Cerebellar nuclear complex (tissue), 1 donor: ENCODE measurements around the gene NR5A1.

Experiments
- DNase-seq, 2 experiments: peaks; one replicate each; lab custom pipeline; 2025; lab: John Stamatoyannopoulos, UW

Gene NR5A1

DNA sequence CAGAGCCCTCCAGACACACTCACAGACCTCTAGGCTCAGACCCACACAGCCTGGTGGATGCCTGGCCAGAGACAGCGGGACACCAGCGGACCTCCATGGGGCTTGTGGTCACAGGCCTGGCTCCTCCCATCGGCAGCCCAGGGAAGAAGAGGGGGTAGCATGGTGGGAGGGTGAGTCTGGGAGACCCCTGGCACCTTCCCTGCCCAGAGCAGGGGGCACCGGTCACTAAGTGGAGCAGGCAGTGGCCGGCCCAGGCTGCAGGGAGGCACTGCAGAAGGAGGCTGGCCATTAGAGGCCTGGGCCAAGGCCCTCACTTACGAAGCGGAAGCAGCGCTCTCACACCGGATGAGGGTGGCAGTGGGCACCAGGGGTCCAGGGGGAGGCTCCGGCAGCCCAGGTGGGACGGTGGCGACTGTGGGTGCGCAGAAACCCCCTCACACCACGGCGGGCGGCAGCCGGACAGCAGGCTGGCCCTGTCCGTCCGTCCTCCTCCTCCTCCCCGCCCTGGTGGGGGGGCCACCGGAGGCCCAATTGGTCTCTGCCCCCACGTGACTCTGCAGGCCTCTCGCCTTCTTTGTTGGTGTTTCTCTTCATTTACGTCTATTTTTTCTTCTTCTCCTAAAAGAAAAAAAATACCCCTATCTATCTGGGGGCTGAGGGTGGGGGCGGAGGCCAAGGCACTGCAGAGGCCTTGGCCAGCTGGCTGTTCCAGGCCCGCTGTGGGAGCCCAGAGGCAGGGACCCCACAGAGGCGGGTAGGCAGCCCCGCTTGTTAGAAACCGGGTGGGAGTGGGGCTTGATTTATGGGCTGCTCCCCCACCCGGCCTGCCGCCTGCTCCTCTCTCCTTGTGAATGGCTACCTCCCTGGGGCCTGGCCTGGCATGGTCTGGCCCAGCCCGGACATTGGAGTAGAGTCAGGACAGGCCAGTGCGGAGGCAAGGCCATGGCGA lies at the start of gene NR5A1:
Gene NR5A1, minus strand, starts transcription at position 469 of the 949 bp plus-strand sequence. CDS start 4,004 bp downstream, outside the sequence.
- no peak for DNase-seq

DNA sequence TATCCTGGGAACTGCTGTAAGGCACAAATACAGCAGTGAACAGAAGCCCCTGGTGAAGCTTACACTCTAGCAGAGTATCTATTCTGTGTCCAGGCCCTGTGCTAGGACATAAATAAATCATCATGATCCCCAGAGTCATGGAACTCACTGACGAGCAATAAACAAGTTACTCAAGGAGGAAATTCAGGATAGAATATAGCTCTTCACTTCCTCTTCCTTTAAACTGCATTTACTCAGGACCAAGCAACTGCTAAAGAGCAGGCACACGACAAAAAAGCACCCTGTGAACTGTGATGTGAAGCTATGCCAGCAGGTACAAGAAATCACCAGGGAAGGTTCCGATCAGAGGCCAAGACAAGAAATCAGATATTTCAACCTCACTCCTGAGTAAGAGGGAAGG lies 47.8 kb upstream of the NR5A1 start:
- no peak for DNase-seq

- no peak for DNase-seq
Observed at GRCh38 chr9:124553738-124554137, 46.5 kb upstream of the NR5A1 start.

DNA sequence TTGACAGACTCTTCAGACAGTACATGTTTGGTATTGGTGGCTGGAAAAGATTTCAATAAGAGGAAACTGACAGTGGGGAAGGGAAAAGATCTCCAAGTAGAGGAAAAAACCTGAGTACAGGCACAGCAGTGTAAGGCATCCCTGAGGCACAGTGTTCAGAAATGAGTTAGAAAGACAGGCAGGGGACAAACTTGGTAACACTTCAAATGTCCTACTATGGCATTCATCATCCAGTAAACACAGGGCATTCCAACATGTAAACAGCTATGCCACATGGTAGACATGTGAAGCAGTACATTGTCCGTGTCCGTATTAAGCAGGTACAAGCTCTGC lies 45.0 kb upstream of the NR5A1 start:
- no peak for DNase-seq

GRCh38 chr9:124551472-124552272 lies 44.5 kb upstream of the NR5A1 start:
- DNase-seq = no peak

DNA sequence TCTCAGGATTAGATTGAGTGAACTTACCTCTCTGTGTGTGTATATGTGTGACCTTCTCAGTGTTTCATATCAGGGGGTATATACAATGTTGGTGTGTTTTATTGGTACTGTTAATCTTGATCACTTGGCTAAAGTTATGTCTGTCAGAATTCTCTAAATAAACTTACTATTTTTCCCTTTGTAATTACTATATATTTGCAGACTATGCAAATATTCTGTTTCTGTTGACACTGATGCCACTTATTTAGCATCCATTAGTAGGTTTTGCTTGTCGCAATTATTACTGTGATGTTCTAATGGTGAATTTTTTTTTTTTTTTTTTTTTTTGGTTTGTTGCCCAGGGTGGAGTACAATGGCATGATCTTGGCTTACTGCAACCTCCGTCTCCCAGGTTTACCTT lies 42.9 kb upstream of the NR5A1 start:
- DNase-seq = no peak

- DNase-seq = no peak
Observed at GRCh38 chr9:124549016-124549415, 41.8 kb upstream of the NR5A1 start.

- DNase-seq = no peak
Observed at GRCh38 chr9:124544535-124544934, 37.3 kb upstream of the NR5A1 start.

DNA sequence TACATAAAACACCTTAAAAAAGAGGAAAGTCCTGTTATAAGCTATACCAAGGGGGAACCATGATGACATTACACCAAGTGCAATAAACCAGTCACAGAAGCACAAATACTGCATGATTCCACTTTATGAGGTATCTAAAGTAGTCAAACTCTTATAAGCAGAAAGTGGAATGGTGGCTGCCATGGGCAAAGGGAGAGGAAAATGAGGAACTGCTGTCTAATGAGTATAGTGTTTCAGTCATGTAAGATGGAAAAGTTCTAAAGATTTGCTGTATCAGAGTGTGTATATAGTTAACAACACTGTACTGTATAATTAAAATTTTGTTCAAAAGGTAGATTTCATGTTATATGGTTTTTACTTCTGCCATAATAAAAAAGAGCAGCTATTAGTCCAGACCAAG lies 34.6 kb upstream of the NR5A1 start:
- DNase-seq = no peak

GRCh38 chr9:124537926-124538325 lies 30.7 kb upstream of the NR5A1 start:
- no peak for DNase-seq

DNA sequence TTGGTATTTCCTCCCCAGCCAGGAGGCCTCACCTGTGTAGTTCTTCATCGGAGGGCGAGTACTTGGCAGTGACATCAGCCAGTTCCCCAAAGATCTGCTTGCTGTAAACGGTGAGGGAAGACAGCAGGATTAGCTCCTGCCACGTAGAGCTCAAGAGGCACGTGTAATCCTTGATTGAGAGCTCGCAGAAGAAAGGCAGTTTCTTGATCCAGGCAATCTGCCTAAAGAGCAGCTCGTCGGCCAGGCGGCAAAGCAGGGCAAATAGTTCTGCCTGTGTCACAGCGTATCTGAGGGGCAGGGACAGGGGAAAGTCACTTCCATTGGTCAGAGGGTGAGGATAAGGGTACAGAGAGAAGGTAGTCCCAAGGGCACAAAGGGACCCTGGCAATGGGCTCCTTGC lies 28.6 kb upstream of the NR5A1 start:
- DNase-seq = no peak

- DNase-seq = no peak
Observed at GRCh38 chr9:124532897-124533296, 25.7 kb upstream of the NR5A1 start.

GRCh38 chr9:124531115-124531514 lies 23.9 kb upstream of the NR5A1 start:
- no peak for DNase-seq

DNA sequence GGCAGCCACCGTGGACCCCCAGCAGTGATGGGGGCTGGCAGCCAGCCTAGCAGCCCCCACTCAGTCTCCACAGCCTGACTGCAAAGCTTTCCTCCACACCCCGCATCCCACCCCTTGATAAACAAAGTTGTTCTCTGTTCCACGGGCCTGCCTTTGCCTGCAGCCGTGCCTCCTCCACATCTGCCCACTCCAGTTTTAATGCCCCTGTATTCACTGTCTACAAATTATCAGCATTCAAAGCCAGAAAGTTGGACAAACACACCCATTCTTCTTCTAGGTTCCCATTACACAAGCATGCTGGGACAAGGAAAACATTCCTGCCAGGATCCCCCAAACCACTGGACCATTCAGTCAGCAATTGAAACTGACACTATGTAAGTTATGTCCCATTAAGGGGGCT lies 23.0 kb upstream of the NR5A1 start:
- DNase-seq = no peak

GRCh38 chr9:124527781-124528180 lies 20.6 kb upstream of the NR5A1 start:
- no peak for DNase-seq

GRCh38 chr9:124526174-124526573 lies 19.0 kb upstream of the NR5A1 start:
- DNase-seq = no peak

DNA sequence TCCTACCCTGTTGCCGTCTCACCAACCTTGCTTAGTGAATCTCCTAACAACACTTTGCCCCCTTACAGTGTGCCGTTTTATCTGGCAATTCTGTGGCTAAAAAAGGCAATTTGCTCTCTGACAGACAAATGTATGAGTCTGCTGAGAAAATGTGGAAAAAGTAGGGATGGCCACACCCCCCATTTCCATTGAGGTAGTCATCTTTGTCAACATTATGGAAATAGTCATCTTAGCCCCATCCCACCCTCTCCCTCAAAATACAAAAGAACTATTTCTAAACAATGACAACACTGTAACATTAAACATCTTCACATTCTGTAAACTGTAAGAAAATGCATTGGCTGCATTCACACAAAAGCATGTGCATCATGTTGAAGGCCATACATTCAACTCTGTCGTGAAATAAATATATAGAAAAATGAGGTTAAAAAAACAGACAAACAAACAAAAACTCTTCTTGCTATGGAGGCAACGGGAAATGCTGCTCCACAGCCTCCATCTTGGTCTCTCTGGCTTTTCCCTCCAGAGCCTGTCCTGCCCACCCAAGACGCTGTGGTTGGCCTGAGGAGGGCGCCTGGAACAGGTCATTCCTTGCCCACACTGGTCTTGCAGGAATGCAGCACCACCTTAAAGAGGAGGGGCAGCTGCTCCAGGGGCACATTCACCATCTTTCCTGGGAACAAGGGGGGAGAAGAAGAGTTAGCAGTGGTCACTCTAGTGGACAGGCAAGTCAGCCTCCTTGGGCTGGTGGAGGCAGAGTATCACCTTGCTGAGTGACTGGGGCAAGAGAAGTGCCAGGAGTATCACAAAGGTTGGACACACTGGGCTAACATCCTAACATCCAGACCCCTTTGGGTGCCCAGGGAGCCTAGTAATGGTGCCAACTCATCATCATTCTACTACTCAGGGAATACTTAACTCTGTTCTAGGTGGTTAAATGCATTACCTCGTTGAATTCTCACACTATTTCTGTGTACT lies 15.2 kb upstream of the NR5A1 start:
- DNase-seq = no peak

- no peak for DNase-seq
Observed at GRCh38 chr9:124521142-124521541, 13.9 kb upstream of the NR5A1 start.

- DNase-seq = no peak
Observed at GRCh38 chr9:124520206-124520596, 13.0 kb upstream of the NR5A1 start.

GRCh38 chr9:124518116-124518515 lies 10.9 kb upstream of the NR5A1 start:
- DNase-seq = no peak

DNA sequence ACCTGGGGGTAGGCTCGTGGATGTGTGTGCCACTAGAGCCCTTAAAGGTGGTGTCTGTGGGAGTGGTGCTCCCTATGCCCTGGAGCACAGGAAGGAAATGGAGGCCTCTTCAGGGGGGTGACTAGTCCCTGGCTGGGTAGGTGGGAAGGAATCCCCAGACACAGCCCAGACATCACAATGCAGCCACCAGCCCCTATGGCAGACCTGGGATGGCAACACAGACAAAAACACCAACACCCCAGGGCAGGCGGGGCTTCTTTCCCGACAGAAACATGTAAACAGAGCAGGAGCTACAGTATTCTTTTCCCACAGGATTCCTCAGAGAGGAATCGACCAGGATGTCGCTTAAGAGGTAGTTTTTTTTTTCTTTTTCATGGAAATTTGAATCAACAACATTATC lies 10.4 kb upstream of the NR5A1 start:
- DNase-seq = no peak

- DNase-seq = no peak
Observed at GRCh38 chr9:124514874-124515273, 7.7 kb upstream of the NR5A1 start.
